Karpas-422 (cell line): ENCODE measurements around the gene SLC16A5. TPM values are rescaled to one million over a fixed set of nuclear protein-coding genes. Genes with fewer than 3 reads are reported as not detected.
"Not testable (repeated sequence)": the region's sequence is repeated elsewhere in the genome, so short reads cannot be mapped to it uniquely, and the experiment has no call there.

Experiments
- DNase-seq: peaks from one replicate; pipeline ENCODE4 v3.0.0-alpha.2; 2015
- H2AFZ ChIP-seq: fragments of 200-600 bp; sonication (generic); 2 replicates; pipeline ENCODE4 v1.6.1; 2014; ENCODE audit warnings: antibody characterized with exemption, low read length, mixed read lengths
- H3K27ac ChIP-seq: fragments of 200-600 bp; sonication (generic); 2 replicates; pipeline ENCODE4 v1.5.1; 2014; ENCODE audit warnings: mild to moderate bottlenecking, low read length, moderate library complexity
- H3K27me3 ChIP-seq: fragments of 200-600 bp; sonication (generic); 2 replicates; pipeline ENCODE4 v1.6.1; 2014; ENCODE audit warnings: low read length, mixed read lengths
- H3K36me3 ChIP-seq: fragments of 200-600 bp; sonication (generic); 2 replicates; pipeline ENCODE4 v1.6.1; 2014; ENCODE audit warnings: low read length, mixed read lengths; ENCODE audit not compliant: insufficient read depth
- H3K4me1 ChIP-seq: fragments of 200-600 bp; sonication (generic); 2 replicates; pipeline ENCODE4 v1.6.1; 2014; ENCODE audit warnings: mild to moderate bottlenecking, low read length, mixed read lengths
- H3K4me2 ChIP-seq: fragments of 200-600 bp; sonication (generic); 2 replicates; pipeline ENCODE4 v1.6.1; 2014; ENCODE audit warnings: low read length, low read depth, mild to moderate bottlenecking; ENCODE audit not compliant: poor library complexity, severe bottlenecking
- H3K4me3 ChIP-seq: fragments of 200-600 bp; sonication (generic); 2 replicates; pipeline ENCODE4 v1.5.1; 2014; ENCODE audit warnings: mild to moderate bottlenecking, antibody characterized with exemption, low read length, mixed read lengths
- H3K79me2 ChIP-seq: fragments of 200-600 bp; sonication (generic); 2 replicates; pipeline ENCODE4 v1.6.1; 2014; ENCODE audit warnings: mild to moderate bottlenecking, low read length, mixed read lengths
- H3K9ac ChIP-seq: fragments of 200-600 bp; sonication (generic); 2 replicates; pipeline ENCODE4 v1.6.0; 2014; ENCODE audit warnings: low read length
- H3K9me2 ChIP-seq: fragments of 200-600 bp; sonication (generic), shearing (Covaris generic); replicated peaks from 2 replicates; pipeline ENCODE4 v1.6.0; 2014; ENCODE audit warnings: mild to moderate bottlenecking, low read length, moderate library complexity; ENCODE audit not compliant: insufficient read depth
- H3K9me3 ChIP-seq: fragments of 300-700, 200-600 bp; sonication (generic); 2 replicates; pipeline ENCODE4 v1.6.1; 2014; ENCODE audit warnings: low read length, mixed read lengths
- H4K20me1 ChIP-seq: fragments of 200-600 bp; sonication (generic); 2 replicates; pipeline ENCODE4 v1.6.1; 2014; ENCODE audit warnings: mild to moderate bottlenecking, antibody characterized with exemption, low read length, low read depth; ENCODE audit not compliant: insufficient read depth
- total RNA-seq: library from RNA; depleted of rRNA; stranded (reverse); fragments of >200 nt; shearing (Covaris generic); gene quantifications from 2 replicates; pipeline ENCODE4 v1.2.3, GENCODE V29; 2014; ENCODE audit warnings: low replicate concordance; rRNA removed

The SLC16A5 gene
- not detected in 2 replicates for total RNA-seq

DNA sequence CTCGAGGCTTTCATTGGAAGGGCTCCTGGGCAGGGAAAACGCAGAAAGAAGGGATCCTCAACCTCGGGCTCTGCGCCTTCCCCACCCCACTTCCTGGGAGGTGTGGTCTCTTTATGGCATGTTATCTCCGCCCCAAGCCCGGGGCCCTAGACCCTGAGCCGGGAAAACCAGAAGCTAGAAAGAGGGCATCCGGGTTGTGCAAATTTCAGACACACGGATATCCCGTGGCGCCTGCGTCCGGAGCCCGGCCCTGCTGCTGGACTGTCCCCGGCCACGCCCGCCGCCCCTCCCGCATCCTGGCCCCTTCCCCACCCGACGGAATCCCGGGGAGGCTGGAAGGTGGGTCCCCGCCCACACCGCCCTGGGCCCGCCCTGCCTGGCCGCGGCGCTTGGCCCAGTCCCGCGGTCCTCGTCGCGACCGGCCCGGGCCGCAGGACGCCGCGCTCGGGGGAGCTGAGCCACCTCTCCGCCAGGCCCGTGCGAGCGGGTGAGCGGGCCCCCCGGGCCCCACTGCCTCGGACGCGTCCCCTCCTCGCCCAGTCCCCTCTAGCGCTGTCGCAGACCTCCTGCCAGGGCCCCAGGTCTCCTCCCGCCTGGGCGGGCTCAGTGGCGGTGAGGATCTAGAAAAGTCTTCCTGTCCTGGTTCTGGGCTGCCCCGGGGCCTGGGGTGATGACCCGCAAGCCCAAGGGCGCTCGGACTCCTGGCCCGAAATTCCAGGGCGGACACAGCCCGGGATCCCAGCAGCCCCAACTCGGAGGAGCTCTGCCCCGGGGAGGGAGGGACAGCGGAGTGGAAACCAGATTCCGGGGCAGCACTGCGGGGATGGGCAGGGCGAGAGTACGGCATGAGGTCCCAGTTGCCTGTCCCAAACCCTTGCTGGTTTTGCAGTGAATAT lies at the start of gene SLC16A5:
Gene SLC16A5 (plus strand): TSS at position 397 of the 896 bp plus-strand sequence. CDS start 5,683 bp downstream, outside the sequence.
- Histone ChIP-seq H3K9me2 (no peaks in the 10 kb centered on the region), H2AFZ (no peak within 1 kb of the TSS), H3K4me2 (no peak within 1 kb of the TSS), H3K36me3 (no peaks in the 10 kb centered on the region), H3K4me1 (no peaks in the 10 kb centered on the region), H3K4me3 (no peak within 1 kb of the TSS), H3K9ac (no peak within 1 kb of the TSS), H3K9me3 (no peaks in the 10 kb centered on the region), H3K79me2 (no peaks in the 10 kb centered on the region), H4K20me1 (no peaks in the 10 kb centered on the region), H3K27me3 (no peaks in the 10 kb centered on the region), H3K27ac (no peak within 1 kb of the TSS)
- DNase-seq: no peak

- Histone ChIP-seq H3K9me3 (no peaks in the 10 kb centered on the region), H3K4me3 (no peak overlapping the region), H2AFZ (no peak overlapping the region), H3K27me3 (no peaks in the 10 kb centered on the region), H3K36me3 (peaks cover 16% of the 10 kb centered on the region), H3K4me2 (no peak overlapping the region), H3K4me1 (peaks cover 10% of the 10 kb centered on the region), H4K20me1 (no peaks in the 10 kb centered on the region), H3K9me2 (no peaks in the 10 kb centered on the region), H3K27ac (no peak overlapping the region), H3K79me2 (peaks cover 3% of the 10 kb centered on the region; the same call in 1 of the 2 replicates), H3K9ac (no peak overlapping the region)
- DNase-seq: no peak
These were observed 48.5 kb upstream of the SLC16A5 start for GRCh38 chr17:75039238-75039637.

- no peaks in the 10 kb centered on the region for H3K9me2 ChIP-seq
- H2AFZ ChIP-seq: no peak overlapping the region
- H3K36me3 ChIP-seq: peaks cover 16% of the 10 kb centered on the region
- no peaks in the 10 kb centered on the region for H3K9me3 ChIP-seq
- H3K27ac ChIP-seq: no peak overlapping the region
- H3K27me3 ChIP-seq: no peaks in the 10 kb centered on the region
- H3K4me3 ChIP-seq: no peak overlapping the region
- no peak for DNase-seq
- no peak overlapping the region for H3K9ac ChIP-seq
- H3K4me1 ChIP-seq: peaks cover 6% of the 10 kb centered on the region
- no peaks in the 10 kb centered on the region for H4K20me1 ChIP-seq
- peaks cover 22% of the 10 kb centered on the region for H3K79me2 ChIP-seq
- H3K4me2 ChIP-seq: no peak overlapping the region
These were observed 46.0 kb upstream of the SLC16A5 start for GRCh38 chr17:75041656-75042280.

DNA sequence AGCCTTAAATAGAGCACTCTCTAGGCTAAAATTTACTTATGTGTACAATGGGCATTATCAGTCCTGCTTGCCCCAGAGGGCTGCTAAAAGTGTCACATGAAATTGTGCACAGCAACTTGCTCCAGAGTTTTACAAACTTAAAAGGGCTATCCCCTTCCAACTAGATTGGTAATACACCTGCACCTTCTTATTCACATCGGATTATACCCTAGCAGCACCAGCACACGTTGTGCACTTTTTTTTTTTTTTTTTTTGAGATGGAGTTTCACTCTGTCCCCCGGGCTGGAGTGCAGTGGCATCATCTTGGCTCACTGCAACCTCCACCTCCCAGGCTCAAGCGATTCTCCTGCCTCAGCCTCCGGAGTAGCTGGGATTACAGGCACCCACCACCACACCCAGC lies 44.0 kb upstream of the SLC16A5 start:
- Histone ChIP-seq H3K79me2 (peaks cover 37% of the 10 kb centered on the region), H3K4me1 (peaks cover 17% of the 10 kb centered on the region), H3K36me3 (peaks cover 16% of the 10 kb centered on the region)
- not testable (repeated sequence) for H3K9ac ChIP-seq, H2AFZ ChIP-seq, H3K9me2 ChIP-seq, DNase-seq, H3K27me3 ChIP-seq, H3K4me2 ChIP-seq, H3K9me3 ChIP-seq, H3K4me3 ChIP-seq, H4K20me1 ChIP-seq, H3K27ac ChIP-seq

GRCh38 chr17:75044716-75045115 lies 43.0 kb upstream of the SLC16A5 start:
- Histone ChIP-seq H3K4me1 (peaks cover 21% of the 10 kb centered on the region), H2AFZ (no peak overlapping the region), H3K9me2 (no peaks in the 10 kb centered on the region), H3K27ac (no peak overlapping the region), H3K4me2 (no peak overlapping the region), H3K9ac (no peak overlapping the region), H3K9me3 (no peaks in the 10 kb centered on the region), H3K4me3 (no peak overlapping the region), H3K79me2 (peaks cover 44% of the 10 kb centered on the region), H3K27me3 (no peaks in the 10 kb centered on the region), H3K36me3 (peaks cover 6% of the 10 kb centered on the region; the same call in 1 of the 2 replicates), H4K20me1 (no peaks in the 10 kb centered on the region)
- DNase-seq: no peak

DNA sequence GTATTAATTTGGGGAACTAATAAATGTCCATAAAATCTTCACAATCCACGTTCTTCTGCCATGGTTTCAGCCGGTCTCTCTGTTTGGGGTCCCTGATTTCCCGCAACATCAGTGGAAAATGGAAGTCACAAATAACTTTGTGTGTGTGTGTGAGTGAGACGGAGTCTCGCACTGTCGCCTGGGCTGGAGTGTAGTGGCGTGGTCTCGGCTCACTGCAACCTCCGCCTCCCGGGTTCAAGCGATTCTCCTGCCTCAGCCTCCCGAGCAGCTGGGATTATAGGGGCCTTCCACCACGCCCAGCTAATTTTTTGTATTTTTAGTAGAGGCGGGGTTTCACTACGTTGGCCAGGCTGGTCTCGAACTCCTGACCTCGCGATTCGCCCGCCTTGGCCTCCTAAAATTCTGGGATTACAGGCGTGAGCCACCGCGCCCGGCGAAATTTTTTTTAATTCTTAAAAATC lies 41.8 kb upstream of the SLC16A5 start:
- Histone ChIP-seq H3K27ac (0 out of 2 replicates have a peak overlapping the region, but pooled peaks have one; percentile 47), H3K79me2 (peaks cover 45% of the 10 kb centered on the region), H3K4me1 (peaks cover 21% of the 10 kb centered on the region)

DNA sequence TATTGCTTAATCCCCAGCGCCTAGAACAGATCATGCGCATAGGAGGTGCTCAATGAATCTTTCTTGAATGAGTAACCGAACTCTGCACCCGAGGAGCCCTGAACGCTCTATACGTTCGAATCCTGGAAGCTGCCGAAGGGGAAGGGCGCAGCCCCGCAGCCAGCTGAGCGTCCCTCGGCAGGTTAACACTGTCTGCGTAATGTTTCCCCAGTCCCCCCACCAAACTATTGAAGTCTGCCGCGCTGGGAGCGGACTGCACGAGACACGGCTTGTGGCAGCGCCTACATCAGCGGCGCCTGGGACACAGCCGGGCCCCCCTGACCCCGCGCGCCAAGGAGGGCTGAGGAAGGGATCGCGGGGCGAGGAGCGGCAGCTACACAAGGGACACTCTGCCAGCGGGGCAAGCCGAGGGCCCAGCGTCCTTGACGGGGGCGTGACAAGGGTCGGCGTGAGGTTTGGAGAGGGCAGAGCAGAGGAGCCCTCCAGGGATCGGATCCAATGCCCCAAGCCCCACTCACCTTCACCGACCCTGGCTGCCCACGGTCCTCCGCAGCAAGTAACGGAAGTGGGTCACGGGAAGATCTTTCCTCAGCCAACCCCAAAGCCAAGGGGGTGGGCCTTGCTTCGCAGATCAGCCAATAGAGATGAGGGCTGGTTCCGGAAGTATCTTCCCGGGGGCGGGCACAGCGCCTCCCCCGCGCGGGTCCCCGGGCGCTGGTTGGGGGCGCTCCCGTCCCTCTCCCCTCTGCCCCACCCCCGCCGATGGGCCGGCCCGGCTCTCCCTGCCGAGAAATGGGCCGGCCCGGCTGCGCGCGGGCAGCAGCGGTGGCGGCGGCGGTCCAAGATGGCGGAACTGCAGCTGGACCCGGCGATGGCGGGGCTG lies 41.1 kb upstream of the SLC16A5 start, which contains the start of the genes ATP5PD and KCTD2:
Gene ATP5PD (minus strand): TSS at position 563 of the 883 bp plus-strand sequence. CDS start 4,319 bp downstream, outside the sequence.
Gene KCTD2 (plus strand): TSS at position 819 of the 883 bp plus-strand sequence. CDS start 26 bp downstream, at position 845.
- H4K20me1 ChIP-seq: no peaks in the 10 kb centered on the region
- peaks cover 21% of the 10 kb centered on the region for H3K4me1 ChIP-seq
- no peaks in the 10 kb centered on the region for H3K27me3 ChIP-seq
- H2AFZ ChIP-seq: no peak within 1 kb of the TSS; the same call in 1 of the 2 replicates
- no peaks in the 10 kb centered on the region for H3K9me2 ChIP-seq
- peak within 1 kb of the TSS; percentile 100 for H3K4me3 ChIP-seq
- H3K9me3 ChIP-seq: no peaks in the 10 kb centered on the region
- DNase-seq: peak; percentile 98
- peaks cover 45% of the 10 kb centered on the region for H3K79me2 ChIP-seq
- H3K9ac ChIP-seq: peak within 1 kb of the TSS; percentile 98
- peak within 1 kb of the TSS; percentile 86 for H3K4me2 ChIP-seq
- peaks cover 2% of the 10 kb centered on the region; the same call in 1 of the 2 replicates for H3K36me3 ChIP-seq
- H3K27ac ChIP-seq: peak within 1 kb of the TSS; percentile 47; the same call in 1 of the 2 replicates

More for the DNA sequence above, 41.8 kb upstream of the SLC16A5 start:
- not testable (repeated sequence) for H3K27me3 ChIP-seq, H3K9me2 ChIP-seq, H3K9me3 ChIP-seq, H3K36me3 ChIP-seq, DNase-seq, H2AFZ ChIP-seq, H4K20me1 ChIP-seq
- H3K9ac ChIP-seq: peak overlapping the region; percentile 98
- peak overlapping the region; percentile 77 for H3K4me2 ChIP-seq
- H3K4me3 ChIP-seq: peak overlapping the region; percentile 100
